Measurements from ENCODE around the gene MIEN1. TPM values are rescaled to one million over a fixed set of nuclear protein-coding genes. Genes with fewer than 3 reads are reported as not detected.

Gene MIEN1
- total and polyA plus RNA-seq, 2 of the 13 experiments (the other 11 are each of a cell fraction or from before 2014, with no cell fraction given), result 40.6 to 56.6 TPM

DNA sequence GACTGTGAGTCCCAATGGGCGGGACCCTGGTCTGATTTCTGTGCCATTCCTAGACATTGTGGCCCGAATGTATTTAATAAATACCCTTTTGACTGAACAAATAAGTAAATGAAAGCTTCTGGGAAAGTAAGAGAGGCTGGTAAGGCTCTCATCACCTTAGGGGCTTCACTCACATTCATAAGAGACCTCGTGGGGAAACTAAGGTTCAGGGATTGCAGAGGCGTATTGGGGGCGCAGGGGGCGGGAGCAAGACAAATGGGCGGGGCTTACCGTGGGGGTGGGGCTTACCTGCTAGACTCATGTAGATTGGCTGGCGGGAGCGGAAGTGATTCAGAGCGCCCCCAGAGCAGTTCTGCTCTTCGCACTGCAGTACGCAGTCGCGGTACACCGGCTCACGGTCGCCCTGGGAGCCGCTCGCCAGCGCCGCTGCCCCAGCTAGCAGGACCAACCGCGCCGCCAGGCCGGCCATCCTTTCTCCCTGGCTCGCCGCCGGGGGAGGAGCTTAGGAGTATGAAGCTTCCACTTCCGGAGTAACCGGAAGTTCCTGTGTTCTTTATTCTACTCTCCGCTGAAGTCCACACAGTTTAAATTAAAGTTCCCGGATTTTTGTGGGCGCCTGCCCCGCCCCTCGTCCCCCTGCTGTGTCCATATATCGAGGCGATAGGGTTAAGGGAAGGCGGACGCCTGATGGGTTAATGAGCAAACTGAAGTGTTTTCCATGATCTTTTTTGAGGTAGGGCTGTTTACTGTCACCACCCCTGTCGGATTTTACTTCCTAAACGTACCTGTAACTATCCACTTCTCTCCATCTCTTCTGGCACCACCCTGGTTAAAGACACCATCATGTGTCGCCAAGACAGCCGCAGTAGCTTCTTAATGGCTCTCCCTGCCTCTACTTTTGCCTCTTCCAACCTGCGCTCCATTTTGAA lies 42.5 kb downstream of the MIEN1 start, which contains the start of gene PGAP3 (continued):
- peak; percentile 81; the same call in 1 of the 2 replicates for TF ChIP-seq NKX3-1 (CRISPR knock-in tag; IDR thresholded peaks at IDR 0.05)
- TF ChIP-seq ZNF441 (CRISPR knock-in tag; IDR thresholded peaks at IDR 0.05; ENCODE audit: borderline replicate concordance), result 0 out of 2 replicates have a peak, but pooled peaks have one; percentile 20
- TF ChIP-seq, protein P1, sequence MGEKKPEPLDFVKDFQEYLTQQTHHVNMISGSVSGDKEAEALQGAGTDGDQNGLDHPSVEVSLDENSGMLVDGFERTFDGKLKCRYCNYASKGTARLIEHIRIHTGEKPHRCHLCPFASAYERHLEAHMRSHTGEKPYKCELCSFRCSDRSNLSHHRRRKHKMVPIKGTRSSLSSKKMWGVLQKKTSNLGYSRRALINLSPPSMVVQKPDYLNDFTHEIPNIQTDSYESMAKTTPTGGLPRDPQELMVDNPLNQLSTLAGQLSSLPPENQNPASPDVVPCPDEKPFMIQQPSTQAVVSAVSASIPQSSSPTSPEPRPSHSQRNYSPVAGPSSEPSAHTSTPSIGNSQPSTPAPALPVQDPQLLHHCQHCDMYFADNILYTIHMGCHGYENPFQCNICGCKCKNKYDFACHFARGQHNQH (CRISPR knock-in tag; IDR thresholded peaks at IDR 0.05), result peak; percentile 85
- TF ChIP-seq ZNF839 (CRISPR knock-in tag; IDR thresholded peaks at IDR 0.05; ENCODE audit: borderline replicate concordance), result peak; percentile 95; the same call in 1 of the 2 replicates
- peak; percentile 88; the same call in 1 of the 2 replicates for TF ChIP-seq IRF2 (CRISPR knock-in tag; IDR thresholded peaks at IDR 0.05)
- peak; percentile 55; the same call in 1 of the 2 replicates for TF ChIP-seq DMAP1 (CRISPR knock-in tag; IDR thresholded peaks at IDR 0.05)
- TF ChIP-seq SNAI1 (CRISPR knock-in tag; IDR thresholded peaks at IDR 0.05; ENCODE audit: borderline replicate concordance), result no peak
- peak; percentile 1; the same call in 1 of the 2 replicates for TF ChIP-seq RCOR2 (CRISPR knock-in tag; IDR thresholded peaks at IDR 0.05)
- TF ChIP-seq ZFP36L1 (CRISPR knock-in tag; IDR thresholded peaks at IDR 0.05), result no peak
- no peak for TF ChIP-seq ADNP (CRISPR knock-in tag; IDR thresholded peaks at IDR 0.05)
- TF ChIP-seq ZNF160 (CRISPR knock-in tag; IDR thresholded peaks at IDR 0.05), result no peak
- TF ChIP-seq, protein P2, sequence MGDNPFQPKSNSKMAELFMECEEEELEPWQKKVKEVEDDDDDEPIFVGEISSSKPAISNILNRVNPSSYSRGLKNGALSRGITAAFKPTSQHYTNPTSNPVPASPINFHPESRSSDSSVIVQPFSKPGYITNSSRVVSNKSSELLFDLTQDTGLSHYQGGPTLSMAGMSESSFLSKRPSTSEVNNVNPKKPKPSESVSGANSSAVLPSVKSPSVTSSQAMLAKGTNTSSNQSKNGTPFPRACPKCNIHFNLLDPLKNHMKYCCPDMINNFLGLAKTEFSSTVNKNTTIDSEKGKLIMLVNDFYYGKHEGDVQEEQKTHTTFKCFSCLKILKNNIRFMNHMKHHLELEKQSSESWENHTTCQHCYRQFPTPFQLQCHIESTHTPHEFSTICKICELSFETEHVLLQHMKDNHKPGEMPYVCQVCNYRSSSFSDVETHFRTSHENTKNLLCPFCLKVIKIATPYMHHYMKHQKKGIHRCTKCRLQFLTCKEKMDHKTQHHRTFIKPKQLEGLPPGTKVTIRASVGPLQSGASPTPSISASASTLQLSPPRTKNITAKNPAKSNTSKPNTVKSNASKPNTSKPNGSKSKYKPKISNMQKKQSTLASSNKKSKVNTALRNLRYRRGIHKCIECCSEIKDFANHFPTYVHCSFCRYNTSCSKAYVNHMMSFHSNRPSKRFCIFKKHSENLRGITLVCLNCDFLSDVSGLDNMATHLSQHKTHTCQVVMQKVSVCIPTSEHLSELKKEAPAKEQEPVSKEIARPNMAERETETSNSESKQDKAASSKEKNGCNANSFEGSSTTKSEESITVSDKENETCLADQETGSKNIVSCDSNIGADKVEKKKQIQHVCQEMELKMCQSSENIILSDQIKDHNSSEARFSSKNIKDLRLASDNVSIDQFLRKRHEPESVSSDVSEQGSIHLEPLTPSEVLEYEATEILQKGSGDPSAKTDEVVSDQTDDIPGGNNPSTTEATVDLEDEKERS (CRISPR knock-in tag; IDR thresholded peaks at IDR 0.05), result peak; percentile 36; the same call in 1 of the 2 replicates
- TF ChIP-seq ZNF709 (CRISPR knock-in tag; IDR thresholded peaks at IDR 0.05), result peak; percentile 91; the same call in 1 of the 2 replicates
- TF ChIP-seq, protein P3, sequence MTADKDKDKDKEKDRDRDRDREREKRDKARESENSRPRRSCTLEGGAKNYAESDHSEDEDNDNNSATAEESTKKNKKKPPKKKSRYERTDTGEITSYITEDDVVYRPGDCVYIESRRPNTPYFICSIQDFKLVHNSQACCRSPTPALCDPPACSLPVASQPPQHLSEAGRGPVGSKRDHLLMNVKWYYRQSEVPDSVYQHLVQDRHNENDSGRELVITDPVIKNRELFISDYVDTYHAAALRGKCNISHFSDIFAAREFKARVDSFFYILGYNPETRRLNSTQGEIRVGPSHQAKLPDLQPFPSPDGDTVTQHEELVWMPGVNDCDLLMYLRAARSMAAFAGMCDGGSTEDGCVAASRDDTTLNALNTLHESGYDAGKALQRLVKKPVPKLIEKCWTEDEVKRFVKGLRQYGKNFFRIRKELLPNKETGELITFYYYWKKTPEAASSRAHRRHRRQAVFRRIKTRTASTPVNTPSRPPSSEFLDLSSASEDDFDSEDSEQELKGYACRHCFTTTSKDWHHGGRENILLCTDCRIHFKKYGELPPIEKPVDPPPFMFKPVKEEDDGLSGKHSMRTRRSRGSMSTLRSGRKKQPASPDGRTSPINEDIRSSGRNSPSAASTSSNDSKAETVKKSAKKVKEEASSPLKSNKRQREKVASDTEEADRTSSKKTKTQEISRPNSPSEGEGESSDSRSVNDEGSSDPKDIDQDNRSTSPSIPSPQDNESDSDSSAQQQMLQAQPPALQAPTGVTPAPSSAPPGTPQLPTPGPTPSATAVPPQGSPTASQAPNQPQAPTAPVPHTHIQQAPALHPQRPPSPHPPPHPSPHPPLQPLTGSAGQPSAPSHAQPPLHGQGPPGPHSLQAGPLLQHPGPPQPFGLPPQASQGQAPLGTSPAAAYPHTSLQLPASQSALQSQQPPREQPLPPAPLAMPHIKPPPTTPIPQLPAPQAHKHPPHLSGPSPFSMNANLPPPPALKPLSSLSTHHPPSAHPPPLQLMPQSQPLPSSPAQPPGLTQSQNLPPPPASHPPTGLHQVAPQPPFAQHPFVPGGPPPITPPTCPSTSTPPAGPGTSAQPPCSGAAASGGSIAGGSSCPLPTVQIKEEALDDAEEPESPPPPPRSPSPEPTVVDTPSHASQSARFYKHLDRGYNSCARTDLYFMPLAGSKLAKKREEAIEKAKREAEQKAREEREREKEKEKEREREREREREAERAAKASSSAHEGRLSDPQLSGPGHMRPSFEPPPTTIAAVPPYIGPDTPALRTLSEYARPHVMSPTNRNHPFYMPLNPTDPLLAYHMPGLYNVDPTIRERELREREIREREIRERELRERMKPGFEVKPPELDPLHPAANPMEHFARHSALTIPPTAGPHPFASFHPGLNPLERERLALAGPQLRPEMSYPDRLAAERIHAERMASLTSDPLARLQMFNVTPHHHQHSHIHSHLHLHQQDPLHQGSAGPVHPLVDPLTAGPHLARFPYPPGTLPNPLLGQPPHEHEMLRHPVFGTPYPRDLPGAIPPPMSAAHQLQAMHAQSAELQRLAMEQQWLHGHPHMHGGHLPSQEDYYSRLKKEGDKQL (CRISPR knock-in tag; IDR thresholded peaks at IDR 0.05; ENCODE audit: low read depth), result peak; percentile 66
- TF ChIP-seq, protein P4, sequence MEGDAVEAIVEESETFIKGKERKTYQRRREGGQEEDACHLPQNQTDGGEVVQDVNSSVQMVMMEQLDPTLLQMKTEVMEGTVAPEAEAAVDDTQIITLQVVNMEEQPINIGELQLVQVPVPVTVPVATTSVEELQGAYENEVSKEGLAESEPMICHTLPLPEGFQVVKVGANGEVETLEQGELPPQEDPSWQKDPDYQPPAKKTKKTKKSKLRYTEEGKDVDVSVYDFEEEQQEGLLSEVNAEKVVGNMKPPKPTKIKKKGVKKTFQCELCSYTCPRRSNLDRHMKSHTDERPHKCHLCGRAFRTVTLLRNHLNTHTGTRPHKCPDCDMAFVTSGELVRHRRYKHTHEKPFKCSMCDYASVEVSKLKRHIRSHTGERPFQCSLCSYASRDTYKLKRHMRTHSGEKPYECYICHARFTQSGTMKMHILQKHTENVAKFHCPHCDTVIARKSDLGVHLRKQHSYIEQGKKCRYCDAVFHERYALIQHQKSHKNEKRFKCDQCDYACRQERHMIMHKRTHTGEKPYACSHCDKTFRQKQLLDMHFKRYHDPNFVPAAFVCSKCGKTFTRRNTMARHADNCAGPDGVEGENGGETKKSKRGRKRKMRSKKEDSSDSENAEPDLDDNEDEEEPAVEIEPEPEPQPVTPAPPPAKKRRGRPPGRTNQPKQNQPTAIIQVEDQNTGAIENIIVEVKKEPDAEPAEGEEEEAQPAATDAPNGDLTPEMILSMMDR (CRISPR knock-in tag; IDR thresholded peaks at IDR 0.05), result peak; percentile 65
- peak; percentile 88 for TF ChIP-seq RBM39 (IDR thresholded peaks at IDR 0.05; ENCODE audit: low read depth, low read length, poor library complexity, severe bottlenecking)

All from HepG2 (cell line).